Endodermal cell (in vitro differentiated cells): Measurements from ENCODE around the gene MXRA5. TPM values are rescaled to one million over a fixed set of nuclear protein-coding genes. Genes with fewer than 3 reads are reported as not detected.

ENCODE experiments used
- DNase-seq: peaks from one replicate; pipeline ENCODE4 v3.0.0-alpha.2; 2017
- H3K27ac ChIP-seq: 2 replicates; pipeline ENCODE4 v1.5.1; 2013; ENCODE audit warnings: mild to moderate bottlenecking, low read depth, low read length, moderate library complexity
- H3K27me3 ChIP-seq: 2 replicates; pipeline ENCODE4 v1.6.1; 2013; ENCODE audit warnings: mild to moderate bottlenecking, low read length, moderate library complexity; ENCODE audit not compliant: insufficient read depth, control insufficient read depth, poor library complexity, severe bottlenecking
- H3K36me3 ChIP-seq: 2 replicates; pipeline ENCODE4 v1.7.0; 2013; ENCODE audit warnings: mild to moderate bottlenecking, low read length, moderate library complexity; ENCODE audit not compliant: control insufficient read depth, insufficient read depth
- H3K4me1 ChIP-seq: one replicate; pipeline ENCODE4 v1.7.0; 2013; ENCODE audit warnings: low read length; ENCODE audit not compliant: control insufficient read depth, insufficient read depth
- H3K4me3 ChIP-seq: 2 replicates; pipeline ENCODE4 v1.5.1; 2013; ENCODE audit warnings: mild to moderate bottlenecking, low read length, moderate library complexity
- H3K9ac ChIP-seq: 2 replicates; pipeline ENCODE4 v1.6.1; 2013; ENCODE audit warnings: mild to moderate bottlenecking, low read length, moderate library complexity; ENCODE audit not compliant: poor library complexity, severe bottlenecking; ENCODE audit errors: extremely low read depth
- H3K9me3 ChIP-seq: 2 replicates; pipeline ENCODE4 v1.6.1; 2013; ENCODE audit warnings: mild to moderate bottlenecking, low read length, moderate library complexity; ENCODE audit not compliant: control insufficient read depth
- H3K27ac Mint-ChIP-seq: 2 replicates; pipeline ENCODE4 v1.8.0; 2020; ENCODE audit warnings: mixed read lengths
- H3K27me3 Mint-ChIP-seq: 2 replicates; pipeline ENCODE4 v1.8.0; 2021; ENCODE audit warnings: mild to moderate bottlenecking, mixed read lengths; ENCODE audit not compliant: insufficient read depth
- H3K36me3 Mint-ChIP-seq: 2 replicates; pipeline ENCODE4 v1.8.0; 2020; ENCODE audit warnings: low read depth, mixed read lengths
- H3K4me1 Mint-ChIP-seq: 2 replicates; pipeline ENCODE4 v1.8.0; 2020; ENCODE audit warnings: mixed read lengths
- H3K4me3 Mint-ChIP-seq: 2 replicates; pipeline ENCODE4 v1.8.0; 2020; ENCODE audit warnings: mild to moderate bottlenecking, moderate library complexity, mixed read lengths
- H3K9me3 Mint-ChIP-seq: 2 replicates; pipeline ENCODE4 v1.8.0; 2020; ENCODE audit warnings: mild to moderate bottlenecking, mixed read lengths
- WGBS, 2 experiments: methylation state at CpG; one replicate each; pipeline versions ENCODE4 v1.1.5 to v1.1.7; 2013; ENCODE audit warnings: missing lambda C conversion rate in 2 of 2, mixed read lengths in 1 of 2; ENCODE audit not compliant: insufficient coverage in 1 of 2, insufficient read length in 1 of 2; 5-methylcytosine and 5-hydroxymethylcytosine counted together
- total RNA-seq, 2 donors: library from RNA; stranded (reverse); fragmentation: NEBNext Ultra II Directional in 1 of 2; extraction: Animal tissue kit (Norgen Biotek cat#: 25700) in 1 of 2; gene quantifications; 2 replicates in 1 of 2; 3 replicates in 1 of 2; pipeline ENCODE4 v1.2.1, GENCODE V29; 2021
- TF ChIP-seq, protein P1 (sequence below): fragments of 200-600 bp; sonication (generic); conservative IDR thresholded peaks from 2 replicates; pipeline ENCODE4 v1.5.0; 2021; ENCODE audit warnings: antibody characterized with exemption, mild to moderate bottlenecking

The MXRA5 gene
- total RNA-seq, 2 donors from 2014 or later = 14.6 to 40.2 TPM

DNA sequence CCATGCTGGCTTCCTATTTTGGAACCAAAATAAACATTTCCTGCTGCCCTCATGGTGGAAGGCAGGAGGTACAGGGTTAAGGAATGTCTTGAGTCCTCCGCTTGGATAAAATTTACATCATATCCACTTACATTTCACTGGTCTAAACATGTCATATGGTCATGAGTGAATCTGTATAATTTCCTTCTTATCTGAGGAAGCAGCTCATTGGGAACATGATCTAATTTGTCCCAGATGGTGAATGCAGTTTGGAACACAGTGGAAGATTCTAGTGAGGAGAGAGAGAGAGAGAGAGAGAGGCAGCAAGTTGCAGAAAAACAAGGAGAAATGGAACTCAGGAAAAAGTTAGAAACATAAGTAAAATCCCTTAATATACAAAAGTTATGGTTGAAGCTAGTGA, 46.8 kb downstream of the MXRA5 start:
- Histone ChIP-seq H3K4me1 (no peaks in the 10 kb centered on the region), H3K4me3 (no peak overlapping the region), H3K9me3 (no peaks in the 10 kb centered on the region), H3K27me3 (no peaks in the 10 kb centered on the region), H3K9ac (no peak overlapping the region), H3K27ac (no peak overlapping the region), H3K36me3 (no peaks in the 10 kb centered on the region)
- no peak overlapping the region for H3K4me3 Mint-ChIP-seq
- H3K4me1 Mint-ChIP-seq = peaks cover 5% of the 10 kb centered on the region
- no peak for DNase-seq
- peaks cover 2% of the 10 kb centered on the region for H3K27me3 Mint-ChIP-seq
- no CpG with 5 or more reads among the region's 1 CpG for WGBS, 2 experiments
- H3K27ac Mint-ChIP-seq = no peak overlapping the region
- no peaks in the 10 kb centered on the region for H3K9me3 Mint-ChIP-seq
- TF ChIP-seq, protein P1, sequence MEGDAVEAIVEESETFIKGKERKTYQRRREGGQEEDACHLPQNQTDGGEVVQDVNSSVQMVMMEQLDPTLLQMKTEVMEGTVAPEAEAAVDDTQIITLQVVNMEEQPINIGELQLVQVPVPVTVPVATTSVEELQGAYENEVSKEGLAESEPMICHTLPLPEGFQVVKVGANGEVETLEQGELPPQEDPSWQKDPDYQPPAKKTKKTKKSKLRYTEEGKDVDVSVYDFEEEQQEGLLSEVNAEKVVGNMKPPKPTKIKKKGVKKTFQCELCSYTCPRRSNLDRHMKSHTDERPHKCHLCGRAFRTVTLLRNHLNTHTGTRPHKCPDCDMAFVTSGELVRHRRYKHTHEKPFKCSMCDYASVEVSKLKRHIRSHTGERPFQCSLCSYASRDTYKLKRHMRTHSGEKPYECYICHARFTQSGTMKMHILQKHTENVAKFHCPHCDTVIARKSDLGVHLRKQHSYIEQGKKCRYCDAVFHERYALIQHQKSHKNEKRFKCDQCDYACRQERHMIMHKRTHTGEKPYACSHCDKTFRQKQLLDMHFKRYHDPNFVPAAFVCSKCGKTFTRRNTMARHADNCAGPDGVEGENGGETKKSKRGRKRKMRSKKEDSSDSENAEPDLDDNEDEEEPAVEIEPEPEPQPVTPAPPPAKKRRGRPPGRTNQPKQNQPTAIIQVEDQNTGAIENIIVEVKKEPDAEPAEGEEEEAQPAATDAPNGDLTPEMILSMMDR = no peak
- no peaks in the 10 kb centered on the region for H3K36me3 Mint-ChIP-seq

DNA sequence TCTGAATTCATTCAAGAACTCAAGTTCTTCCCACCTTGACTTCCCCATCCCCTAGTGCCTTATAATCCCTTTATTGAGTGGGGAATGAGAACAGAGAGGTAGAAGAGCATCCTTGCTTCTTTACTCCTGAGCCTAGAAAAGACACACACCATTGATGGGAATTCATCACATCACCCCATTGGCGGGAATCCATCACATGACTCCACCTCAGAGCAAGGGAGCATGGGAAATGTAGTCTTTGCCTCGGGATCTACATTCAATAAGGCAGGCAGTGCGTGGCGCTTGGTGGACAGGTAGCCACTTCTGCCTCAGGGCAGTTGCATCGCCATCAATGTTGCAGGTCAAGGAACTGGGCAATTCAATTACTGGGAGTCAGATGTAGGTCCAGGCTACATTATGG, 50.7 kb downstream of the MXRA5 start:
- WGBS, 2 experiments = 71 to 74% methylated on average over 4 to 5 of the region's 5 CpGs
- Mint-ChIP-seq H3K27ac (no peak overlapping the region), H3K36me3 (no peaks in the 10 kb centered on the region), H3K4me3 (no peak overlapping the region), H3K9me3 (no peaks in the 10 kb centered on the region), H3K27me3 (peaks cover 2% of the 10 kb centered on the region), H3K4me1 (no peaks in the 10 kb centered on the region)
- no peaks in the 10 kb centered on the region for H3K4me1 ChIP-seq
- H3K27me3 ChIP-seq = no peaks in the 10 kb centered on the region
- H3K9me3 ChIP-seq = no peaks in the 10 kb centered on the region
- TF ChIP-seq, protein P1 = no peak
- DNase-seq = peak; percentile 87
- H3K9ac ChIP-seq = no peak overlapping the region
- no peak overlapping the region for H3K4me3 ChIP-seq
- H3K36me3 ChIP-seq = no peaks in the 10 kb centered on the region
- no peak overlapping the region for H3K27ac ChIP-seq

GRCh38 chrX:3293251-3293650, 53.2 kb downstream of the MXRA5 start:
- no peaks in the 10 kb centered on the region for H3K4me1 Mint-ChIP-seq
- no peaks in the 10 kb centered on the region for H3K36me3 Mint-ChIP-seq
- WGBS, 2 experiments = 81 to 95% methylated on average over 2 of the region's 2 CpGs

More at GRCh38 chrX:3293251-3293650, 53.2 kb downstream of the MXRA5 start:
- TF ChIP-seq, protein P1 = no peak
- no peaks in the 10 kb centered on the region for H3K9me3 ChIP-seq
- no peaks in the 10 kb centered on the region for H3K4me1 ChIP-seq
- H3K9ac ChIP-seq = no peak overlapping the region
- Mint-ChIP-seq H3K27me3 (peaks cover 2% of the 10 kb centered on the region), H3K27ac (no peak overlapping the region), H3K4me3 (no peak overlapping the region), H3K9me3 (no peaks in the 10 kb centered on the region)
- no peak overlapping the region for H3K27ac ChIP-seq
- no peaks in the 10 kb centered on the region for H3K36me3 ChIP-seq
- no peak for DNase-seq
- no peak overlapping the region for H3K4me3 ChIP-seq
- no peaks in the 10 kb centered on the region for H3K27me3 ChIP-seq
